ENCODE measurements around the gene CLSTN2. TPM values are rescaled to one million over a fixed set of nuclear protein-coding genes. Genes with fewer than 3 reads are reported as not detected.

The CLSTN2 gene
- total and polyA plus RNA-seq, 2 donors from 2014 or later: 2.0 to 12.0 TPM

- Histone ChIP-seq H3K9ac (ENCODE audit: low read length in 3 of 3) (no peak overlapping the region), H3K36me3 (ENCODE audit: control insufficient read depth in 2 of 3, insufficient read depth in 3 of 3, low read length in 3 of 3) (no peaks in the 10 kb centered on the region), H3K4me1 (ENCODE audit: control insufficient read depth in 2 of 3, insufficient read depth in 2 of 3, low read depth in 1 of 3, low read length in 3 of 3) (no peaks in the 10 kb centered on the region), H3K27me3 (ENCODE audit: control insufficient read depth, insufficient read depth, low read length) (no peaks in the 10 kb centered on the region), H3K4me3 (ENCODE audit: low read length in 3 of 3) (no peak overlapping the region), H3K27ac (ENCODE audit: low read depth in 2 of 2, low read length in 2 of 2) (no peak overlapping the region), H3K9me3 (ENCODE audit: control insufficient read depth in 2 of 3, insufficient read depth in 1 of 3, low read length in 3 of 3) (no peaks in the 10 kb centered on the region)
- DNase-seq (no peak), FAIRE-seq (no peak)
- TF ChIP-seq, protein P1, sequence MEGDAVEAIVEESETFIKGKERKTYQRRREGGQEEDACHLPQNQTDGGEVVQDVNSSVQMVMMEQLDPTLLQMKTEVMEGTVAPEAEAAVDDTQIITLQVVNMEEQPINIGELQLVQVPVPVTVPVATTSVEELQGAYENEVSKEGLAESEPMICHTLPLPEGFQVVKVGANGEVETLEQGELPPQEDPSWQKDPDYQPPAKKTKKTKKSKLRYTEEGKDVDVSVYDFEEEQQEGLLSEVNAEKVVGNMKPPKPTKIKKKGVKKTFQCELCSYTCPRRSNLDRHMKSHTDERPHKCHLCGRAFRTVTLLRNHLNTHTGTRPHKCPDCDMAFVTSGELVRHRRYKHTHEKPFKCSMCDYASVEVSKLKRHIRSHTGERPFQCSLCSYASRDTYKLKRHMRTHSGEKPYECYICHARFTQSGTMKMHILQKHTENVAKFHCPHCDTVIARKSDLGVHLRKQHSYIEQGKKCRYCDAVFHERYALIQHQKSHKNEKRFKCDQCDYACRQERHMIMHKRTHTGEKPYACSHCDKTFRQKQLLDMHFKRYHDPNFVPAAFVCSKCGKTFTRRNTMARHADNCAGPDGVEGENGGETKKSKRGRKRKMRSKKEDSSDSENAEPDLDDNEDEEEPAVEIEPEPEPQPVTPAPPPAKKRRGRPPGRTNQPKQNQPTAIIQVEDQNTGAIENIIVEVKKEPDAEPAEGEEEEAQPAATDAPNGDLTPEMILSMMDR (IDR thresholded peaks at IDR 0.05; ENCODE audit: borderline replicate concordance, extremely low read depth, insufficient read depth): no peak
- intact Hi-C loops (cut with DNase I): no loop called here
These were observed 520.7 kb downstream of the CLSTN2 start for GRCh38 chr3:140455521-140456214.

GRCh38 chr3:140456974-140457373, 522.0 kb downstream of the CLSTN2 start:
- Histone ChIP-seq H3K4me1 (ENCODE audit: control insufficient read depth in 2 of 3, insufficient read depth in 2 of 3, low read depth in 1 of 3, low read length in 3 of 3) (no peaks in the 10 kb centered on the region), H3K9ac (ENCODE audit: low read length in 3 of 3) (no peak overlapping the region), H3K9me3 (ENCODE audit: control insufficient read depth in 2 of 3, insufficient read depth in 1 of 3, low read length in 3 of 3) (no peaks in the 10 kb centered on the region), H3K27me3 (ENCODE audit: control insufficient read depth, insufficient read depth, low read length) (no peaks in the 10 kb centered on the region), H3K4me3 (ENCODE audit: low read length in 3 of 3) (no peak overlapping the region), H3K36me3 (ENCODE audit: control insufficient read depth in 2 of 3, insufficient read depth in 3 of 3, low read length in 3 of 3) (no peaks in the 10 kb centered on the region), H3K27ac (ENCODE audit: low read depth in 2 of 2, low read length in 2 of 2) (no peak overlapping the region)
- no peak for FAIRE-seq
- TF ChIP-seq, protein P1 (IDR thresholded peaks at IDR 0.05; ENCODE audit: borderline replicate concordance, extremely low read depth, insufficient read depth): no peak
- DNase-seq: no peak
- intact Hi-C loops (cut with DNase I): no loop called here

DNA sequence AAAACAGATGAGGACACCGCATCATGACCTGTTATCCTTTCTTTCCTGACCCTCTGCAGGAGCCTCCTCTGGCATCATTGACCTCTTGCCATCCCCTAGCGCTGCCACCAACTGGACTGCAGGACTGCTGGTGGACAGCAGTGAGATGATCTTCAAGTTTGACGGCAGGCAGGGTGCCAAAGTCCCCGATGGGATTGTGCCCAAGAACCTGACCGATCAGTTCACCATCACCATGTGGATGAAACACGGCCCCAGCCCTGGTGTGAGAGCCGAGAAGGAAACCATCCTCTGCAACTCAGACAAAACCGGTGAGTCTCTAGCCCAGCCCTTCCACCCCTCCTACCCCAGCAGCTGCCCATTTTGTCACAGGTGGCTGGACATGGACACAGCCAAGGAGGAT, 524.5 kb downstream of the CLSTN2 start:
- no peak for FAIRE-seq
- Histone ChIP-seq H3K36me3 (ENCODE audit: control insufficient read depth in 2 of 3, insufficient read depth in 3 of 3, low read length in 3 of 3) (no peaks in the 10 kb centered on the region), H3K27me3 (ENCODE audit: control insufficient read depth, insufficient read depth, low read length) (no peaks in the 10 kb centered on the region), H3K27ac (ENCODE audit: low read depth in 2 of 2, low read length in 2 of 2) (no peak overlapping the region), H3K9me3 (ENCODE audit: control insufficient read depth in 2 of 3, insufficient read depth in 1 of 3, low read length in 3 of 3) (no peaks in the 10 kb centered on the region), H3K4me3 (ENCODE audit: low read length in 3 of 3) (no peak overlapping the region), H3K9ac (ENCODE audit: low read length in 3 of 3) (no peak overlapping the region), H3K4me1 (ENCODE audit: control insufficient read depth in 2 of 3, insufficient read depth in 2 of 3, low read depth in 1 of 3, low read length in 3 of 3) (no peaks in the 10 kb centered on the region)
- DNase-seq: no peak
- intact Hi-C loops (cut with DNase I): no loop called here
- TF ChIP-seq, protein P1 (IDR thresholded peaks at IDR 0.05; ENCODE audit: borderline replicate concordance, extremely low read depth, insufficient read depth): no peak

- DNase-seq (no peak), FAIRE-seq (no peak)
- Histone ChIP-seq H3K36me3 (ENCODE audit: control insufficient read depth in 2 of 3, insufficient read depth in 3 of 3, low read length in 3 of 3) (no peaks in the 10 kb centered on the region), H3K4me3 (ENCODE audit: low read length in 3 of 3) (no peak overlapping the region), H3K9me3 (ENCODE audit: control insufficient read depth in 2 of 3, insufficient read depth in 1 of 3, low read length in 3 of 3) (no peaks in the 10 kb centered on the region), H3K4me1 (ENCODE audit: control insufficient read depth in 2 of 3, insufficient read depth in 2 of 3, low read depth in 1 of 3, low read length in 3 of 3) (no peaks in the 10 kb centered on the region), H3K27me3 (ENCODE audit: control insufficient read depth, insufficient read depth, low read length) (no peaks in the 10 kb centered on the region), H3K27ac (ENCODE audit: low read depth in 2 of 2, low read length in 2 of 2) (no peak overlapping the region), H3K9ac (ENCODE audit: low read length in 3 of 3) (no peak overlapping the region)
- TF ChIP-seq, protein P1 (IDR thresholded peaks at IDR 0.05; ENCODE audit: borderline replicate concordance, extremely low read depth, insufficient read depth): no peak
- intact Hi-C loops (cut with DNase I): no loop called here
These were observed 526.3 kb downstream of the CLSTN2 start for GRCh38 chr3:140461250-140461649.

Measured in kidney (tissue), 14 donors.